Transverse colon (tissue), 4 donors: Measurements from ENCODE around the gene HPD. TPM values are rescaled to one million over a fixed set of nuclear protein-coding genes. Genes with fewer than 3 reads are reported as not detected.
A peak's percentile ranks its signal among the peaks of the same experiment; 100 is the strongest.

Experiments
- DNase-seq: peaks from one replicate; pipeline ENCODE4 v3.0.0-alpha.2; 2019
- H3K27ac ChIP-seq, 4 donors: fragments of 200-600 bp; sonication (generic); 2 replicates each; pipeline ENCODE4 v1.5.1; 2016 to 2018; ENCODE audit warnings: inconsistent platforms in 4 of 4
- H3K27me3 ChIP-seq: fragments of 200-600 bp; sonication (generic); 2 replicates; pipeline ENCODE4 v1.5.1; 2017; ENCODE audit warnings: inconsistent platforms
- H3K36me3 ChIP-seq, 4 donors: fragments of 200-600 bp; sonication (generic); 2 replicates each; pipeline ENCODE4 v1.5.1; 2017 to 2019; ENCODE audit warnings: inconsistent platforms in 4 of 4
- H3K4me1 ChIP-seq, 4 donors: fragments of 200-600 bp; sonication (generic); 2 replicates each; pipeline ENCODE4 v1.5.1; 2017 to 2020; ENCODE audit warnings: inconsistent platforms in 4 of 4
- H3K4me3 ChIP-seq, 4 donors: fragments of 200-600 bp; sonication (generic); 1 replicate in 1 of 4; 2 replicates in 3 of 4; pipeline versions ENCODE4 v1.5.1 to v1.6.1; 2017 to 2019; ENCODE audit warnings: inconsistent platforms in 4 of 4
- H3K9me3 ChIP-seq, 2 donors: fragments of 200-600 bp; sonication (generic); 2 replicates each; pipeline ENCODE4 v1.5.1; 2017 to 2019; ENCODE audit warnings: inconsistent platforms in 2 of 2
- CTCF ChIP-seq, 5 experiments: fragments of 200-600 bp in 3 of 5; fragments of 450-650 bp in 2 of 5; sonication (generic) in 3 of 5; IDR thresholded peaks; 1 replicate in 2 of 5; 2 replicates in 3 of 5; pipeline ENCODE4 v1.5.1; 2016 to 2017; ENCODE audit warnings: antibody characterized with exemption in 5 of 5, inconsistent platforms in 3 of 5, mild to moderate bottlenecking in 2 of 5, moderate library complexity in 1 of 5
- EP300 ChIP-seq: sonication (generic); formaldehyde crosslinking; IDR thresholded peaks from one replicate; pipeline ENCODE4 v1.6.1; 2017; ENCODE audit warnings: antibody characterized with exemption, low read depth
- POLR2A ChIP-seq: fragments of 450-650 bp; IDR thresholded peaks from one replicate; pipeline ENCODE4 v1.6.1; 2016; ENCODE audit warnings: antibody characterized with exemption, mild to moderate bottlenecking, moderate library complexity
- POLR2AphosphoS5 ChIP-seq, 3 donors: sonication (generic); formaldehyde crosslinking; IDR thresholded peaks; one replicate each; pipeline ENCODE4 v1.6.1; 2016; ENCODE audit warnings: antibody characterized with exemption in 3 of 3
- WGBS, 2 donors: methylation state at CpG; one replicate each; pipeline ENCODE4 v1.1.5; 2018; ENCODE audit warnings: low coverage in 1 of 2; 5-methylcytosine and 5-hydroxymethylcytosine counted together
- in situ Hi-C, 4 donors: fragments of 200-750 bp; cut with MboI; loops; one replicate each; pipeline versions ENCODE4 v1.15.0 to v1.15.1; 2017; ENCODE audit warnings: low sequenced_read_pairs in 3 of 4, low pct_ligation_motif_present in 1 of 4, low pct_unique_long_range_greater_than_20kb in 1 of 4
- intact Hi-C: fragments of 100-400 bp; cut with DNase I; formaldehyde crosslinking; loops from one replicate; pipeline ENCODE4 v1.15.1; 2023; ENCODE audit warnings: low total_unique reads
- total RNA-seq, 4 donors: library from RNA; depleted of rRNA; stranded (reverse); fragments of >200 nt; gene quantifications; one replicate each; pipeline ENCODE4 v1.1.0, GENCODE V29; 2016

Gene HPD
- total RNA-seq, 4 donors from 2014 or later, result 0.41 TPM; not detected in 3

DNA sequence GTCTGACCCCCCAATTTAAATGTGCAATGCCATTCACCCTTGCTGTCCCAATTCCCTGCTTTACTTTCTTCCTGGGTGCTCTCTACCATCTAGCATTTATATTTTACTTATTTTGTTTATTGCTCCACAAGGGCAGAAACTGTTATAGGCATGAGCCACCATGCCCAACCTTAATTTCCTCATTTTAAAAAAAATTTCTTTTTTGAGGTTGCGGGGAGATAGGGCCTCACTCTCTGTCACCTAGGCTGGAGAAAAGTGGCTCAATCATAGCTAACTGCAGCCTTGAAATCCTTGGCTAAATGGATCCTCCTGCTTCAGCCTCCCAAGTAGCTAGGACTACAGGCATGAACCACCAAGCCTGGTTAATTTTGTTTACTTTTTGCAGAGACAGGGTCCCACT lies 13.0 kb downstream of the HPD start:
- 80 to 90% methylated on average over 1 of the region's 1 CpG for WGBS, 2 donors
- in situ Hi-C loops, result no loop called here
- no peak for TF ChIP-seq EP300
- no peak for TF ChIP-seq CTCF (IDR thresholded peaks at IDR 0.05)

DNA sequence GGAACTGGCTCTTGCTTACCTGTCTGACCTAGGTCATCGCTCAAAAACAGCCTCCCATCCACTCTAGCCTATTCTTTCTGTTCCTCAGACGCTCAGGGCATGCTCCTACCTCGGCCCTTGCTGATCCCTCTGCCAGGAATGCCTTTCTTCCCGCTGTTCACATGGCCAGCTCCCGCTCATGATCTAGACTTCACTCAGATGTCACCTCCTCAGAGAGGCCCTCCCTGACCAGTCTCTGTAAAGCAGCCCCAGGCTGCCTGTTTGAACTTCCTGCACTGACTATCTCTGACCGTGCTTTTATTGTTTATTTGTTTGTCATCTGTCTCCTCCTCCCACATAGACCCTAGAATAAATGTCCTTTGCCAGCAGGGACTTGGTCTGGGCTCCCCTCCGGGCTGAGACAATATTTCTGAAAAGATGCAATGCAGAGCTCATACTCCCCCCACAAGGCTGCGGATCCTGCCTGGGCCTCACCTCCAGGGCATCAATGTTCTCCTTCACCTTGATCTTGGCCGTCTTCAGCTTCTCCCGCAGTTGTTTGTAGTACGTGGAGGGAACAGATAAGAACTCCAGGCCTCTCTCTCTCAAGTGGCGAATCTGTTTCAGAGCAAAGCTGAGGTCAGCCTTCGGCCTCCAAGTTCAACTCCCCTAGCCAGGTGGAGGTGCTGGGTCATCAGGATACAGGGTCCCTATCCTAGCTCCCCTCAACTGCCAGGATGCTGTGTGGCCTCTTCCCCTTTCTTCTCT lies 15.2 kb downstream of the HPD start:
- WGBS, 2 donors, result 55 to 81% methylated on average over 6 to 13 of the region's 13 CpGs
- Histone ChIP-seq H3K4me3 (no peak overlapping the region), H3K36me3 (no peaks in the 10 kb centered on the region), H3K27me3 (no peaks in the 10 kb centered on the region), H3K4me1 (peaks cover 0 to 13% (median 8%) of the 10 kb centered on the region in 4 donors), H3K9me3 (no peaks in the 10 kb centered on the region), H3K27ac (no peak overlapping the region)
- DNase-seq, result no peak
- in situ Hi-C loops (no loop called here), intact Hi-C loops (no loop called here)
- TF ChIP-seq POLR2AphosphoS5 (IDR thresholded peaks at IDR 0.05), result no peak
- no peak for TF ChIP-seq POLR2A
- no peak for TF ChIP-seq EP300

More for the DNA sequence above, 13.0 kb downstream of the HPD start:
- intact Hi-C loops, result no loop called here
- H3K9me3 ChIP-seq, result no peaks in the 10 kb centered on the region
- no peaks in the 10 kb centered on the region for H3K4me1 ChIP-seq
- H3K27me3 ChIP-seq, result no peaks in the 10 kb centered on the region
- no peak overlapping the region for H3K27ac ChIP-seq
- no peak overlapping the region for H3K4me3 ChIP-seq
- DNase-seq, result no peak
- no peaks in the 10 kb centered on the region for H3K36me3 ChIP-seq

DNA sequence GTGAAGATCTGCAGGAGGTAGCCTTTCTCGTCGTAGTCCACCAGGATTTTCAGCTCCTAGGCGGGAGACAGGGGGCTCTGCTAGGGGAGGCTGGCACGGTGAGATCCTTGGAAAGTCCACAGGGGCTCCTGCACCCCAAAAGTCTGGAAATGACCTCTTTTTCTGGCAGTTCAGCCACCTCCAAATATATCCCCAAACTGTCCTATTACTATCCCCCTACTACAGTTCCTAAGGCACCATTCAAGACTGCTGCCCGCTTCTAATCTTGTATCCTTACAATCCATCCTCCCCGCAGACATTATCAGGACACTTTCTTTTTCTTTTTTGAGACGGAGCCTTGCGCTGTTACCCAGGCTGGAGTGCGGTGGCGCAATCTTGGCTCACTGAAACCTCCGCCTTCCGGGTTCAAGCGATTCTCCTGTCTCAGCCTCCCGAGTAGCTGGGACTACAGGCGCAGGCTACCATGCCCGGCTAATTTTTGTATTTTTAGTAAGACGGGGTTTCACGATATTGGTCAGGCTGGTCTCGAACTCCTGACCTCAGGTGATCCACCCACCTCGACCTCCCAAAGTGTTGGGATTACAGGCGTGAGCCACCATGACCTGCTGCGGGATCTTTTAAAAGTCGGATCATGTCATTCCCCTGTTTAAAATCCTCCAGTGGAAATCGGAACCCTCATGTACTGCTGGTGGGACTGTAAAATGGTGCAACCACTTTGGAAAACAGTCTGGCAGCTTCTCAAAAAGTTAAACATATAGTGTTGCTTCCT lies 18.5 kb downstream of the HPD start:
- Histone ChIP-seq H3K9me3 (no peaks in the 10 kb centered on the region), H3K4me1 (peaks cover 0 to 13% (median 8%) of the 10 kb centered on the region in 4 donors), H3K27ac (peak overlapping the region; percentile 75 to 80 (median 77)), H3K27me3 (no peaks in the 10 kb centered on the region), H3K36me3 (no peaks in the 10 kb centered on the region), H3K4me3 (peak overlapping the region; percentile 34 to 84 (median 44))
- intact Hi-C loops (no loop called here), in situ Hi-C loops (no loop called here)
- TF ChIP-seq CTCF (IDR thresholded peaks at IDR 0.05) (no peak), POLR2A (no peak), EP300 (no peak), POLR2AphosphoS5 (IDR thresholded peaks at IDR 0.05) (no peak)
- DNase-seq, result no peak
- WGBS, 2 donors, result 71 to 80% methylated on average over 17 to 24 of the region's 24 CpGs

DNA sequence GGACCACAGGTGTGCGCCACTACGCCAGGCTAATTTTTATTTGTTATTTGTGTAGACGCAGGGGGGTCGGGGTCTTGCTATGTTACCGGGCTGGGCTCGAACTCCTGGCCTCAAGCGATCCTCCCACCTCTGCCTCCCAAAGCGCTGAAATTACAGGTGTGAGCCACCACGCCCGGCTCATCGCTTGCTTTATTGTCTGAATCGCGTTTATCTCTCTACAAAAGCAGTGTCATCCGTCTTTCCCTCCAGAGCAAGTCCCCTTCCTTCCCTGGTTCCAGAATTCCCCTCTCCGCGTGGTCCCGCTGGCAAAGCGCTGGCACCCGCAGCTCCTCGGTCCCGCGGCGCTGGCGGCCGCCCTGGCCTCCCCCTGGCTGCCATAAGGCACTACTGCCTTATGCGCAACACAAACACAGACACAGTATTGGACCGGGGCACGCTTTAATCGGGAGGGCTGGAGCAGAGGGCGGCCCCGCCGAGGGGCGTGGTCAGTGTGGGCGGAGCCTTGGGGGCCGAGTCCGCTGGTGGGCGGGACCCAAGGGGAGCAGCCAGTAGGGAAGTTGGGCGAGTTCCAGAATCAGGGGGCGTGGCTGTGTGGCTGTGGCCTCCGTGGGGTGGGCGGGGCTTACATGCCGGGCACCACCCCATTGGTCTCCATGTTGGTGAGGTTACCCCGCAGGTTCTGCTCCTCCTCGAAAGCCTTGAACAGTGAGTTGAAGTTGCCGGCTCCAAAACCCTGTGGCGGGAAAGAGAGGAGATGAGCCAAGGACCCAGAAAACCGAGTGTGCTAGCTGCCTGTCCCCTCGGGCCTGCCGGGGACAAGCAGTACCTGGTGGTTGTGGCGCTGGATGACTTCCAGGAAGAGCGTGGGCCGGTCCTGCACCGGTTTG lies 19.3 kb downstream of the HPD start:
- WGBS, 2 donors, result 10 to 40% methylated on average over 11 to 52 of the region's 53 CpGs
- peak overlapping the region; percentile 34 to 84 (median 44) for H3K4me3 ChIP-seq
- intact Hi-C loops (no loop called here), in situ Hi-C loops (no loop called here)
- H3K4me1 ChIP-seq, result peaks cover 0 to 13% (median 8%) of the 10 kb centered on the region in 4 donors
- no peaks in the 10 kb centered on the region for H3K36me3 ChIP-seq
- H3K9me3 ChIP-seq, result no peaks in the 10 kb centered on the region
- peak; percentile 100 for DNase-seq
- H3K27me3 ChIP-seq, result no peaks in the 10 kb centered on the region
- TF ChIP-seq EP300 (no peak), POLR2AphosphoS5 (IDR thresholded peaks at IDR 0.05) (peak; percentile 66 to 76 (median 72)), CTCF (IDR thresholded peaks at IDR 0.05) (peak; percentile 46 to 80 (median 58)), POLR2A (peak; percentile 55)
- peak overlapping the region; percentile 75 to 80 (median 77) for H3K27ac ChIP-seq
